ENCODE measurements around the gene RIC3.
"Not testable (repeated sequence)": the region's sequence is repeated elsewhere in the genome, so short reads cannot be mapped to it uniquely, and the experiment has no call there.

The RIC3 gene

DNA sequence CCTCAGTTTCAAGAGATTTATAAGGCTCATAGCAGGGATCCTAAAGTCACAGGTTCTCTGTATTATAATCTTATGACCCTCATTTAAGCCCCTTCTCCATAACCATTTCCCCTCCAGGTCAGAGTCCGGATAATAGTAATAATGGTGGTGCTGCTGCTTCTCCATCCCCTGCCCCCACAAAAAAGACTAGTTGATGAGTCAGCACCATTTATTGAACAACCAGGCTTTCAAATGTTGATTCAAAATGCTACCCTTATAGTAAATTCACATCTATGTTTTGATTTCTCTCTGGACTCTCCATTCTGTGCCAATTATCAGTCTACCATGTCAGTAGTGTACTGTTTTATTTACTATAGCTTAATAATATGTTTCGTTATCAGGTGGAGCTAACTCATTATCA, 17.6 kb upstream of the RIC3 start:
- no peak for FAIRE-seq

GRCh38 chr11:8183111-8183510, 14.3 kb upstream of the RIC3 start:
- no peak for FAIRE-seq

- no peak for FAIRE-seq
Observed at GRCh38 chr11:8180469-8180868, 11.6 kb upstream of the RIC3 start.

GRCh38 chr11:8178297-8178696, 9.5 kb upstream of the RIC3 start:
- FAIRE-seq, result no peak

DNA sequence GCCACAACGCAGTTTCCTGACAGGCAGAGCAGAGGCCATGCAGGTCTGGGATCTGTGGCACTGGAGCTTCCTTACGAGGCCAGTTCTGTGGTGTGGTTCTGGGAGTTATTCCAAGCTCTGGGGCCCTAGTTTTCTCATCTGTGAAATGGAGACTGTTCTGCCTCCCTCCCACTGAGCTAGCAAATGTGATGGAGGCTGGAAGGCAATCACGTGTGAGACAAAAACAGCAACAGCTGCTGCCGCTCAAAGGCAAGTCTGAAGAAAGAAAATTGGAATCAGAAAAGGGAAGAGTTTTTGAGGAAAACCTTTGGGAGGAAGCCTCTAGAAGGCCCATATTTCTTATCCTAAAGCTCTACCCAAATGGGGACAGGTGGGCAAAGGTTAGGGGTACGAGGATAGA, 8.3 kb upstream of the RIC3 start:
- FAIRE-seq, result no peak

- no peak for FAIRE-seq
Observed at GRCh38 chr11:8167796-8168195, 1.0 kb downstream of the RIC3 start.

GRCh38 chr11:8164746-8165145, 4.1 kb downstream of the RIC3 start:
- no peak for FAIRE-seq

DNA sequence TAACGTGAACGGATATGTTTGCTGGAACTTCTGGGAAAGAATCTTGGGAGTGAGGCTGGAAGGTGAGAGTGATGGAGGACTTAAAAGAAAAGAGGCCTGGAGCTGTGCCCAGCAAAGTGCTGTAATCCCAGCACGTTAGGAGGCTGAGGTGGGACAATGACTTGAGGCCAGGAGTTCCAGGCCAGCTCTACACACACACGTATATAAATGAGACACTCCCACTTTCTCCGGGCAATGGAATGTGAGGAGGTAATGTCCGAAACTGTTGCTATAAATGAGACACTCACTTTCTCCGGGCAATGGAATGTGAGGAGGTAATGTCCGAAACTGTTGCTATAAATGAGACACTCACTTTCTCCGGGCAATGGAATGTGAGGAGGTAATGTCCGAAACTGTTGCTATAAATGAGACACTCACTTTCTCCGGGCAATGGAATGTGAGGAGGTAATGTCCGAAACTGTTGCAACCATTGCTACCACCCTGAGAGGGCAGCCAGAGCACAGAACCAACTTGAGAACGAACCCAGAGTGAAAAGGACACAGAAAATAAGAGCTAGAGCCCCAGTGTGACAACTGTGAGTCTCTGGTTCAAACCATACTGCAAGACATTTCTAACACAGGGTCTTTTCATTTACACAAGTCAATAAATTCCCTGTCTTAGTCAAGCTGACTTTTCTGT, 7.1 kb downstream of the RIC3 start:
- FAIRE-seq, result not testable (repeated sequence)

GRCh38 chr11:8156877-8157276, 11.9 kb downstream of the RIC3 start:
- no peak for FAIRE-seq

DNA sequence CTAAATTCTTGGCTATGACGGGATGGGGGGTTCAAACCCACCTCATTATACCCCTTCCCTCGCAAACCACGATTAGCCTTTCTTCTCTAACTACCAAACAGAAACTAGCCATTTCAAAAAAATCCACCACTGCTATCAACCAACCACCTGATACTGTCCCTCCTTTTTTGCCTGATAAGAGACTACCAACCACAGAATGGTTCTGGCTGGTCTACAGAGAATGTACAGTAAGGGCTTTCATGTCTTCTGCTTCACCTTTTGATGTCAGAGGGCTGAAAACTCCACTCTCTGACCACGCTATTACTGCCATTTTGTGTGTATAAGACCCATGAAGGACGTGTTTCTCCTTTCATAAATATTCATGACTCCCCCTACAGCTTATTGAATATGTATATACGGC, 19.1 kb downstream of the RIC3 start:
- no peak for FAIRE-seq

- FAIRE-seq, result no peak
Observed at GRCh38 chr11:8138526-8138925, 30.3 kb downstream of the RIC3 start.

GRCh38 chr11:8127447-8127846, 41.4 kb downstream of the RIC3 start:
- no peak for FAIRE-seq

GRCh38 chr11:8126649-8127289, 42.1 kb downstream of the RIC3 start:
- FAIRE-seq, result no peak

GRCh38 chr11:8122173-8122764, 46.6 kb downstream of the RIC3 start:
- no peak for FAIRE-seq

GRCh38 chr11:8111636-8112035, 57.2 kb downstream of the RIC3 start:
- FAIRE-seq, result no peak

- FAIRE-seq, result no peak
Observed at GRCh38 chr11:8110396-8110795, 58.4 kb downstream of the RIC3 start.

GRCh38 chr11:8109675-8110074, 59.1 kb downstream of the RIC3 start:
- FAIRE-seq, result no peak

DNA sequence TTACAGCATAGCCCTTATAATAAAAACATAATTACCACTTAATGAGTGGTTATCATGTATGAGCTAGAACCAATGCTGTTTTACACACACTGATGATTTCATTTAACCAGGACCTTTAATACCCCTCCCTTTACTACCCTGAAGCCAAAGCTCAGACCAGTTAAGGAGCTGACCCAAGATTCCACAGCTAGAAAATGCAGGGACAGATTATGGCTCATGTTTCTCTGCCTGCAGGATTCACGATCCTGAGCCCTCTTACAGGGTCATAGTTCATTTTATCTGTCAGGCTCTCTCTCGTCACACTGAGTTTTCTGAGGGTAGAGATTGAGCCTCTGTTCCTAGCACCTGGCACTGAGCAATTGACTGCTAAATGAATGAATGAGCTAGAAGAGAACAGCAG, 60.4 kb downstream of the RIC3 start:
- FAIRE-seq, result no peak

DNA sequence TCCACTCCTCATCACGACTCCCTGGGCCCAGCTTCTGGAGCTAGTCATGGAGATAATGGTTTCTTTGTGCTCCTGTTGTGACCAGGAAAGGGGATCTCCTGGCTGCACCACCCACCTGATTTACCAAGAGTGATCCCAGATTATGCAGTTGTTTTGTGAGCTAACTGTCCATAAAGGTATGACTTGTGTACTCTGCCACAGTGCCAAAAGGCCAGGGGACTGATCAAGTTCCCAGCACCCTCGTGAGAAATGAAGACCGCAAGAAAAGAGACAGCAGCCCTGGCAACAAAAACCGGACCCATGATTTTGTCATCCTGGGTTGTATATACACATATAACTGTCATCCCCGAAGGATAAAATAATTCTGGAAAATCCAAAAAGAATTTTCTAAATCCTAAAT, 61.2 kb downstream of the RIC3 start:
- FAIRE-seq, result no peak

DNA sequence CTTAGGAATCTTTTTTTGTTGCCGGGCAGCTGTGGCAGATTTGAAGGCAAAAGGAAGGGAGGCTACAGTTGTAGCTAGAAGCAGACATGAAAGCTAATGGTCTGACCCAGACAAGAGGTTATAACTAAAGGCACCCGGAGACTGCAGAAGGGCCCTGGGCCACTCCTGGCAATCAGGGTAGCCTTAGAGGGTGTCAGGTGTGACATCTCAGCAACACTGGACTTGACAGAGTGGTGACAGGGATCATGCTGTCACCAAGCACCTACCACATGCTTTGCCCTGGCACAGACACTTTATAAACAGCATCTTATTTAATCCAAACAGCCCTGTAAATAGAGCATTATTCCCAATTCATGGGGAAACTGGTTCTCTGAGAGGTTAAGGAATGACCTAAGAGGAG, 62.1 kb downstream of the RIC3 start:
- FAIRE-seq, result no peak

DNA sequence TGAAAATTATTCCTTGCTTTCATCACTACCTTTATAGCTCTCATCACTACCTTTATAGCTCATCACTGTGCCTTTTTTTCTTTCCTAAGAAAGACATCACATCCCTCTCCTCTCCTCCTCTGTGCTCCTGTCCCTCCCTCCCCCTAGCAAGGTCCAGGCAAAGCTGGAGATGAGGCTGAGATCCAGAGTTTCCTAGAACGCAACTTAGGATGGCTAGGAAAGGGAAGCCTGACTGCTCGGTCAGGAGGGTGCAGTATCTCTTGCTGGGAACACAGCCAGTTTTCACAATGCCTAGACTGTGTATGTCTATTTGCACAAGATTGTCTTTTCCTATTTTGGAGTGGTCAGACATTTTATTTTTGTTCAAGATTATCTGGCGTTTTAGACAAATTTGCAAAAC, 63.2 kb downstream of the RIC3 start:
- FAIRE-seq, result no peak

GRCh38 chr11:8105133-8105532, 63.7 kb downstream of the RIC3 start:
- FAIRE-seq, result no peak

DNA sequence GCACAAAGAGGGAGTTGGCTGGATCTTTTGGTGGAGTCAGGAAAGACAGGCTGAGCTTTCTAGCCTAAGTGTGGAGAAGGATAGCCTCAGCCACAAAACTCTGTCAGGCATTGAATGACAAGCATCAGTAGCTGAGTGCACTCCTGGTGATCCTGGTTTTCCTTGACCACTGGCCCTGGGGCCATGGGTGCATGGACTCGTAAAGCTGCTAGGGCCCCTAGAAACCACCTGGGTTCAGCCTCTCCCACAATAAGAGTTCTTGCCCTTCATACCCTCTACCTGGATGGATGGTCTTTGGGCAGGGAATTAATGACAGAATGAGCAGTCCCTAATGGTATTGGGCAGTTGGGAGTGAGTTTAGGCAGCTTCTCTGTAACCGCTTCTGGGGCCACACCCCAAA, 64.9 kb downstream of the RIC3 start:
- no peak for FAIRE-seq

- no peak for FAIRE-seq
Observed at GRCh38 chr11:8102965-8103364, 65.9 kb downstream of the RIC3 start.

Data from TTC549 (cell line).